Mammary epithelial cell (primary cell): ENCODE results near the gene ID3.

Experiments used
- CTCF ChIP-seq, 2 donors: IDR thresholded peaks in 1 of 2; conservative IDR thresholded peaks in 1 of 2; 2 replicates each; pipeline ENCODE4 v1.5.1; 2011 to 2012; ENCODE audit warnings: inconsistent platforms in 2 of 2, low read length in 2 of 2, mild to moderate bottlenecking in 2 of 2, control low read depth in 1 of 2, low read depth in 1 of 2; ENCODE audit not compliant: insufficient read depth in 1 of 2; ENCODE audit errors: extremely low read depth in 1 of 2
- EZH2 ChIP-seq: IDR thresholded peaks from 2 replicates; pipeline ENCODE4 v1.6.1; 2012; ENCODE audit warnings: low read length, inconsistent platforms, borderline replicate concordance

- TF ChIP-seq CTCF (conservative IDR thresholded peaks at IDR 0.05 in 1 of 2, IDR thresholded peaks at IDR 0.05 in 1 of 2; ENCODE audit: extremely low read depth in 1 of 2, insufficient read depth in 1 of 2, low read depth in 1 of 2, low read length in 2 of 2) (no peak), EZH2 (no peak)
These were observed 10.6 kb downstream of the ID3 start for GRCh38 chr1:23548704-23549143.
